Stimulated activated CD8-positive, alpha-beta memory T cell treated with anti-CD3 and anti-CD28 coated beads, Interleukin-4, amount 100 ng/mL, for 24 hours (primary cell): ENCODE results near the gene GATA2.

ENCODE experiments used
- DNase-seq: peaks from one replicate; pipeline ENCODE4 v3.0.0-alpha.2; 2020; ENCODE audit warnings: low read depth

Gene GATA2

DNA sequence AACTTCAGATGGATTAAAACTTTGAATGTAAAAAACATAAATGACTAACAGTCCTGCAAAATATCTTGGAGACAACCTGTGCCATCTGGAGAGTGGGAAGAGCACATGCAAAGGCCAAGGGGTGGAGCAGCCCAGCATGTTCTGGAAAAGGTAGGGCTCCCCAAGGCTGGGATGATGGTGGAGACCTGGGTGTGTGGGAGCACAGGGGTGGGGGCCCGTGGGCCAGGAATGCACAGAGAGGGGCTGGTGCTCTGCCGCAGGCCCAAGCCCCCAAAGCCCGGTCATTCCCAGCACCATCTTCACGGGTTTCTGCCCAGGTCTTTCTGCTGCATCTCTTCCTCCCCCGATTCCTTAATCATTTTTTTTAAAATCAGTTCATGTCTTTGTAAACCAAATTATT lies 9.7 kb upstream of the GATA2 start:
- DNase-seq: no peak

DNA sequence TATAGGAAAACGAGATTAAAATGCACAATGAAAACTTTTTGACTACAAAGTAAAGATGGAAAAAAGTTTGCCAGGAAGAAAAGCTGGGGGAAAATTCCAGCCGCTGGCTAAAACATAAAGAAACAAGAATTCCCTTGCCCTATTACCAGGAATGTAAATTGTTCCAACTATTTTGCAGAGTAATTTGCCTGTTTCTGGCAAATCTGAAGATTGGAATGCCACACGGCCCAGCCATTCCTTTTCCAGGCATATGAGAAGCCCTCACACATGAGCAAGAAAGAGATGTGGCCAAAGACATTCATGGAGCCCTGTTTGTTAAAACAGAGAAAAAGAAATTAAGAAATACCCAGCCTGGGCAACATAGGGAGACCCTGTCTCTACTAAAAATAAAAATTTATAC lies 8.4 kb upstream of the GATA2 start:
- DNase-seq: no peak

DNA sequence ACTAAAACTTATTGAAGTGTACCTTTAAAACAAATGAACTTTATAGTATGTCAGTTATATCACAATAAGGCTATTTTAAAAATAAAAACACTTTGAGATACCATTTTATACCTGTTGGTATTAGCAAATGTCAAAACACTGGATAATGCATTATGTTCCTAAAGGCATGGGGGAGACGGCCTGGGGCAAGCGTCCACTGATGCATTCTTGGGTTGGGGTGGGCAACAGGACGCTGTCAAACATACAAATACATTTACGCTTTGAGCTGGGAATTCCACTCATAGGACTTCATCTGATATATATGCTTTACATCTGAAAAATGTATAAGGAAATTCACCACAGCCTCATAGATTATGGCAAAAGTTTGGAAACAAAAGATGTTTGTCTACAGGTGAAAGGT lies 7.6 kb upstream of the GATA2 start:
- no peak for DNase-seq

DNA sequence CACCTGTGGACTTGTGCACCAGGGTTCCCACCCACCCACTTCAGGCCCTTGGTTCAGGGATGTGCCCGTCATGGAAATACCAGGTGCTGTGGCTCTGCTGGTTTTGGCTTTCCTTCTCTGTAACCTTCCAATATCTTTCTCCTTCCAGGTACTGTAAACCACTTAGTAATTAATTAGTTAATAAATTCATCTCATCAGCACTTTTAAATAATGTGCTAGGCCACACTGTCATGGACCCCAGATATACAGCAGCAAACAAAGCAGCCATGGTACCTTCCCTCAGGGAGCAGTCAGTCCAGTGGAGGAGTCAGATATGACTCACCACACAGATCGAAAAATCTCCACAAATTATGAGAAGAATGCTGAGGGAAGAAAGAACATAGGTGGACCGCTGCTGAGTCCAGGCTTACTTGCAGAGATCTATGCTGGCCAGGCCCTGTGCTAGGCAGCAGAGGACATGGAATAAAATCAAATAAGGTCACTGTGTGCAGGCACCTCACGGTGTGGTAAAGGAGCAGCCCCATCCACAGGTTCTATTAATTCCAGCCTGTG lies 6.8 kb upstream of the GATA2 start:
- DNase-seq: no peak

DNA sequence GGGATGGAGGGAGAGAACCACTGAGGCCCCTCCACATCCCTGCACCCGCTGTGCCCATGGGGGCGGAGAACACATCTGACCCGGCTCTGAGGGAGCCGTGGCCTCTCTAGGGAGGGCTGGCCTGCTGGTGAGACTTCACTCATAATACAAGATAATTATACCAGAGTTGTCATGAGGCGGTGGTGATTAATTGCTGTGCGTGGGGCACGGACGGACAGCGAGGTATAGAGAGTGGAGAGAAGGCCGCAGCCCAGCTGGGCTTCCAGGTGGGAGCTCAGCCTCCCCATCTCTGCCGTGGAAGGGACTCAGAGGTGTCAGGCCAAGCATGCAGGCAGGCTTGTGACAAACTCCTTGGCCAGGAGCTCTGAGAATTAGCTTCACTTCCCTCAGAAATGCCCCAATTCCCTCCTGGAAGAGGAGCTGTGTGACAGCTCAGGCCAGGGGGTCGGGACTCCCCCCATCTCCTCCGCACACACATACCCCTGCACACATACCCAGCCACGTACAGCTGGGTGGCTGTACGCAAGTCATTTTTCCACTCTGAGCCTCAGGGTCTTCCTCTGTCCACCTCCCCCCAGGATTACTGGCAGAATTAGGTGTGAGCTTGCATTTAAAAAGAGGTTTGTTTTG lies 6.0 kb upstream of the GATA2 start:
- no peak for DNase-seq

DNA sequence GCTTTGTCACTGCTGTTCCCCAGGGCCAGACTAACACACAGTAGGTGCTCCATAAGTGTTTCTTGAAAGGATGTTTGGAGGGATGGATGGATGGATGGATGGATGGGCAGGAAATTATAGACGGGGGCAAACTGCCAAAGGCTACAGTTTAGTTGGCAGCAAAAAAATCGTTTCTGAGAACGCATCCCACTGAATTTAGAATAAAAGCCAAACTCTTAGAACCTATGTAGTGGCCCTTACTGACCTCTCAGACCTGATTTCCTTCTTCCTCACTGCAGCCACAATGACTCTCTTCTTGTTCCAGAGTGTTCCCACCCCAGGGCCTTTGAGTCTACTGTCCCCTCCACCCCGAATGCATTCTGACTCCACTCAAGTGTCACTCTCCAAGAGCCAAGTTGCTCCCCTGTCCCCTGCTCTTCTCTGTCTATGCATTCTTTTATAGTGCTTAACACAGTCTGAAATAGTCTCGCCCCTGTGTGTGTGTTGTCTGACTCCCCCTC lies 5.2 kb upstream of the GATA2 start:
- DNase-seq: no peak

DNA sequence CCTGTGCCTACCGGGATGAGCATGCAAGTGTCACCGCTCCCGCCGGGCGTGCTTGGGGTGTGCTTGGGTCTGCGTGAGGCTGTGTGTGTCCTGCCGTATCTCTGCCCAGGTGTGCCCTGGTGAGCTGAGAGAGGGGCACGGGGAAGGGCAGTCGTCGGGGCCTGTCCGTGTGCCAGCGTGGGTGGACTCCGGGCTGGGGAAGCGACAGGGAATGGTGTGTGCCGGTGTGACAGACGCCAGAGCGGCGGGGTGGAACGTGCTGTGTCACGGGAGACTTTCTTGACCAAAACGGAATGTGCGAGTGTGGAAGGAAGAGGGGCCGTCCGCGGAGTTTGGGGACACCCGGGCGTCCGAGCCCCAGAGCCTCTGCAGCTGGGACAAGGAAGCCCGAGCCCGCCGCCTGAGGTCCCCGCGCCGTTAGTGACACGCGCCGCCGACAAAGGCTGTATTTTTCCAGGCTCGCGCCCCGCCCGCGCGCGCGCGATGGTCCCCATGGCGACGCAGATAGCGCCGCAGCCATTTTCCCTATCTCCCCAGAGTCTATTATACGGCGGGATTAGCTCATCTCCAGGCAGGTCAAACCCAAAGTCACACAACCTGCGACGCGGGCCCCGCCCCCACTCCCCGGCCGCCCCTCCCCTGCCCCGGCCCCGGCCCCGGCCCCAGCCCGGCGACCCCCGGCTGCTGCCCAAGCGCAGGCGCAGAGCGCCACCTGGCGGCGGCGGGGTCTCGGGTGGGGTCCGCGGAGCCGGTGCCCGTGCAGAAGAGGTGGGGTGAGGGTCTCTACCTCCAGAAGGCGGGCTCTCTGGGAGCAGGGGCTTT lies 4.5 kb upstream of the GATA2 start:
- DNase-seq: peak; percentile 55

DNA sequence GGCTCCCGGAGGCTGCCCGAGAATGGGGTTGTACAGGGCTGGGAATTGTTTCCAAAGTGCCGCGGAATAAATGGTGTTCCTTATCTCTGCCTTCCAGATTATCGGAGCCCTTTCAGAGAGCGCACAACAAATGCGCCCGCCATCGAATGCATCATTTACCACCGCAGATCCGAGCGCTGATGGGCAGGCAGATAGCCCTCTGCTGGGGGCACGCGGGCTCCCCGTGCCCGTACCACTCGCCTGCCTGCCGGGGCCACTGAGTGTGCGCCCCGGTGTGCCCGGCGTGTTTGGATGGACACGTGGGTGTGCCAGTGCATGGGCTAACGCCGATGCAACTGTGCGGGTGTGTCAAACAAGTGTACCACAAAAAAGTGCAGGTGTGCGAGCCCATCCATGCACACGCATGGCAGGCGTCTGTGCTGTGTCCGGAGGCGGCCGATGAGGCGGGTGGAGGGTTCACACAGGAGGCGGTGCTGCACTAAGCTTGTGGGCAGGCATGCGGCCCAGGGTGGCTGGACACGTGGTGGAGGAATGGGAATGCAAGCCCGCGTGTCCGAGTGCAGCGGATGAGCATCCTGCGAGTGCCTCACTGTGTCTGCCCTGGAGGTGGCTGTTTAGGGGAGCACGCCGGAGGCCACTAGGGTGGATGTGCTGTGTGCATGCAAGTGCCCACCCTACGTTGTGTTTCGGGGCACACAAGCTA lies 3.8 kb upstream of the GATA2 start:
- no peak for DNase-seq

DNA sequence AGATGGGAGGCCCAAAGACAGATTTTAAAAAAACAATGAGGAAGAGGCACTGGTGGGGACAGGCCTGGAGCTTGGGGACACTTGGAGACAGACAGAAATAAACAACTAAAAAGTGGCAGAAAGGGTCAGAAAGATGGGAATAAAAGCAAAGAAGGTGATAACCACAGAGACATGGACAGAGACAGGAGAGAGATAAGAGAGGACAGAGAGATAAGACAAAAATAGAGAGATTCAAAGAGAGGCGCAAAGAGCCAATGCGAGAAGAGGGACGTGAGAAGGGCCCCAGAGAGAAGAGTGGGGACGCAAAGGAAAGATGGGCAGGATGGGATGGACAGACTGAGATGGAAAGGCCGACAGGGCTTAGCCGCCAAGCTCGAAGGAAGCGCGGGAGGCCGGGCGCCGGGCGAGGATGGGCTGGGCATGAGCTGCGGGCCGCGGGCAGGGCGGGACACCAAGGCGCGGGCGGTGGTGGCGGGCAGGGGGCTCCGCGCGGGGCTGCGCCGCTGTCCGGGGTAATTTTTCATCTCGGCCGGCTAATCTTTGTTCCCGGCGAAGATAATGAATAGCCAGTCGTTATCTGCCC lies 3.1 kb upstream of the GATA2 start:
- DNase-seq: no peak

DNA sequence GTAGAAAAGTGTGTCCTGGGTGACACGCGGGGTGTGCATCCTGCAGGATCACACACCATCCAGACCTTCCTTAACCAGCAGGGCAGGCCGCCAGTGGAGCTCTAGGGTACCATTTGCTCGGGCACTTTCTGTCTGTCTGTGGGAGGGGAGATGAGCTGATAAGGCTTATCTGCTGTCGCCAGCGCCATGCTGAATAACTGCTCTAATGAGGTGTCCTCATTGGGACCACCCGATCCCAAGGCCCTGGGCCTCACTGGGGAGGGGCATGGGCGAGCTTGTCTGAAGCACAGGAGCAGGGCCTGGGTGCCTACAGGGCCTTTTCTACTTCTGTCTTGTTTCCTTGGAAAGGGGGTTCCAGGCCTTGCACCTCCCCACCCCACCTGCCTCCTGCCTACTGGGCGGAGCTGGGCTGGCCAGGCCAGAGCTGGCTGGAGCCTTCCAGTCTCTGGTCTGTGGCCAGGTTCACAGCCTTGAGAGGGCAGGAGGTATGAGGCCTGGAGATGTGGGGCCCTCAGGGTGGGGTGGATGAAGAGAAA lies 2.5 kb upstream of the GATA2 start:
- DNase-seq: no peak

DNA sequence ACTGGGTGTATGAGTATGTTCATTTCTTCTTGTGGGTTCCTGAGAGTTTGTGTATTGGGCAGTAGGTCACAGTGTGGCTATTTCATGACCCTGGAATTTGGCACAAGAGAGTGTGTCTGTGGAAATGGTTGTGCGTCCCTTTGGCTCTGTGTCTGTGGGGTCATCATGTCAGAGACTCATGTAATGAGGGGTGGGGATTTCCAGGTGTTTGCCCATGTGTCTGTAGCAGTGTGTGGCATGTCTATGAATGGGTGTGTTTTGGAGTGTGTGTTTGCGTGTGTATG lies 1.3 kb upstream of the GATA2 start:
- DNase-seq: no peak

DNA sequence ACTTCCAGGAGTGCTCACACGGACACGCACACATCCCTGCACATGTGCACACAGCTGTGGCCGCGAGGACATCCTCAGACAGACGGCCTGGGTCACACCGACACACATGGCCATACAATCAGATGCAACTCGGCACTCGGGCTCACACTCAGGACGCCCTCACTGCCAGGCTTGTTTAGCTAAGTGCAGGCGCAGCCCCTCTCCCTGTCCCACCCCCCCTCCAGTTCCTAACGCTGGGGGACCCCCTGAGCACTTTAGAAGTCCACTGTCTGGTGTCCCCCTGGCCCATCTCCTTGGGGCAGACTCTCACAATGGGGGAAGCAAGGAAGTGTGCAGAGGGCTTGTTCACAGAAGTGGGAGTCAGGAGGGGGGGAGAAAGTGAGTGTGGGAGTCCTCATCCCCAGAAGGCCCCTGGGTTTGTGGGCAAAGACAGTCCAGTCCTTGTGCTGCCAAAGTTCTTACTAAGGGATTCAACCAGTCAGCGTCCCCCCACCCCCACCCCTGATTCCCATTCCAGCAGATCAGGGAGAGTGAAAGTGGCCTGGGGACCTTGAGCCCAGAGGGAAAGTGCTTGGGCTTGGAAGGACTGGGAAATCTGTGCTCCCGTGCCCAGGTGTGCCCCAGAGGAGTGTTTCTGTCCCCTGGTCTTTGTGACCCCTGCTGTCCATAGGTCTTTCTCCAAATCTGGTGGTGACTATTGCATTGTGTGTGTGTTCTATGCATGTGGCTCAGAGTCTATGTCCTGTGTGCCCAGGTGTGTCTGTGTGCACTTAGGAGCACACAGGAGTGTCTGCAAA lies 767 bp upstream of the GATA2 start:
- no peak for DNase-seq

DNA sequence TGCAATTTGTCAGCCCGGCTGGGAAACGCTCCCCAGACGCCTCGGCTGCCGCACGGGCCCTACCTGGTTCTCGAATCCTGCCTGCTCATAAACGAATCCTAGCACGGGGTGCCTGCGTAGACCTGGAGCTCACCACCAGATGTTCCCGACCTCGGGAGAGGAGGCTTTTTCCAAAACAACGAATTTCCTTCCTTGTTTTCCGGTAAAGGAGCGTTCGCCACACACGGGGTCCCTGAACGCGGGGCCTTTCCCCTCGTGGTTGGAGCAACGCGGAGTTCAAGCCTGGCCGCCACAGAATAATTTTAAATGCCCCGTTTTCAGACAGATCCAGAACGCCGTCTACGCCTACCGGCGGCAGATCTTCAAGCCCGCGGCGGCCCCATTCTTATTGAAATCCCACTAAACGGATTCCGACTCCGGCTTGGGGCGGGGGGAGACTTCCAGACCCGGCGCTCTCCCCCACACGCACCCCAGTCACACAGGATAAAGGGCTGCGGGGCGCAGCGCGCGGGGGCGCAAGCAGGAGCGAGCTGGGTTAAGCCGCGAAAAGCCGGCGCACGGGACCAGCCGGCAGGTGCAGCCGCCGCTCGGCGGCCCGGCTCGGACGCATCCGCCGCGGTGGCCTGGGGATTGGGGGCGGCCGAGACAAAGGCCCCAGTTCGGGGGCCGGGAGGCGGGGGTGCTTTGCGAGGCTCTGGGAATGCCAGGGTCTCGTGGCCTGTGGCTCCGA lies 895 bp downstream of the GATA2 start:
- DNase-seq: no peak

DNA sequence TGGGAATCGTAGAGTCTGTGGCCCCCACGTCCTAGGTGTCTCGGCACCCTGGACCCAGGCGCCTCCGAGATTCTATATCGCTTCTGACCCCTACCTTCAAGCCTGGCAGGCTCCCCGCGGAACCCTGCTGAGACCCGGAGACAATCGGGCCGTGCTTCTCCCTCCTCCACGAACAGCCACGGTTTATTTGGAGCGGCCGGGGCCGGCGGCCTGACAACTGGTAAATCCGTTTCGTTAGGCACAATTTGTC lies 1.4 kb downstream of the GATA2 start:
- DNase-seq: no peak

DNA sequence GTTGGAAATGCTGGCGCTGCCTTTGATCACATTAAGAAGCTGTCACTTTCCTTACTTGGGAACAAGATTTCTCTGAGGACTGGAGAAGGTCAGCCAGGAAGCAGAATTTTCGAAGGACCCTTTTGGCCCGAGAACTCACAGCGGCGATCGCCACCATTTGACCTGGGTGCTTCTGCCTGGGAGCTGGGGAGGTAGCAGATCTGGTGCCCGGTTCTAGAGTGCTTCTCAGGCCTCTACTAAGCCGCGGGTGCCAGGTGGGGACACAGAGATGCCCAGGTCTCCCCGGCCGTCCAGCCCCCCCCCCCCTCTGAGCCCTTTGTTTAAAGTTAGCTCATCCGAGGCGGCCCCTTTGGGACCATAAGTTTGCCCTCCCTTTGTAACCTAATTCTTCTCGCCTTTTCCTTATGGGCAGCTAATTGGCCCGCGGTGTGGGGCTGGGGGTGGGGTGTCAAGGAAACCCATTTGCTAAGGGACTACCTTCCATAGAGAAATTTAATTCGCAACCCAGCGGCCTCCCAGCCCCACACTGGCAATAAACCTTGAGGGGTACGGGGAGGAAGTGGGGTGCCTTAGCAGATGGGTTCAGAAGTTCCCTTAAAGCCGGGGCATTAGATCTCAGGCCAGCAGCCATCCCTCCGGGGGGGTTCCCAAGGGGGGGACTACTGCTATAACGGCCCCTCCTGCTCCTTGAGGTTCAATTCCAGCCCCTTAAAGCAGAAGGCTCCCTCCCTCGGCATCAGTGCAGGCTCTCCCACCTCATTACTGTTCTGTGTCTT lies 1.9 kb downstream of the GATA2 start:
- DNase-seq: no peak

DNA sequence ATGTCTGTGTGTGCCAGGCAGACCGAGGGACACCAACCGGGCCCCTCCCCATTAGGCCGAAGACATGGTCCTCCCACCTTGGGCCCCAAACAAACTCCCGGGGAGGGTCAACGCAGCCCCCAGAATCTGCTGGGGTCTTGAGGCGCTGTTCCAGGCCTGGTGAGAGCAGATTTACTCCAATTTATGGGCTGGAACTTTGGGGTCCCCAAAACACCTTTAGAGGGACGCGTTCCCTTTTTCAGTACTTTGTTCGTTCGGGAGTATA lies 2.4 kb downstream of the GATA2 start:
- no peak for DNase-seq

DNA sequence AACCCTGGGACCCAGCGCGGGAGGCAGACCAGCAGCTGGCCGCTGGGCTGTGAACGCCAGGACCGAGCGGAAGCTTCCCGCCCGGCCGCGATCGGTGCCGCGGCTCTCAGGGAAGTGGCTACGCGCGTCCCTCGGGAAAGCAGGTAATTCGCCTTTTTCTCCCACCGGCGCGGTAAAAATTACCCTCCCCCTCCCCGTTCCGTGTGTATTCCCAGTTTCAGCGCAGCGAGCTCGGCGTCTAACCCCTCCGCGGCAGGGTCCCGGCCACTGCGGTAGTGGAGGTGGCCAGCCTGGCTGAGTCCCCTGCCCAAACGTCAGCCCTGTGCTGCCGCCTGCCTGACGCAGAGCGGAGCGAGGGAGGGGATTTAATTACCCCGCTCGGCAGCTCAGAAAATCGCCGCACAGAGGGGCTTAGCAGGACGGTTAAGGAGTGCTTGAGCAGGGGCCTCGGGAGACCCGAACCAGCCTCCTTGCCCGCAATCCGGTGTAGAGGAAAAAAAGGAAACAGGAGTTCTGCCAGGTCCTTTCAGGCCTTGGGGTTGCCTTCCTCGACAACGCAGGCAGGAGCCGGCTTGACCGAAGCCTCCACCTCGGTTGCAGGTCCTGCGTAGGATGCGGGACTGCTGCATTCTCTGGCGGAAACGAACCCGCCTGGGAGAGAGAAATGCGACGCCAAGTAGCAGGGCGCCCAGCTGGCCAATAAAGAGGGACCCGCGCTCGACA lies 2.9 kb downstream of the GATA2 start:
- no peak for DNase-seq

DNA sequence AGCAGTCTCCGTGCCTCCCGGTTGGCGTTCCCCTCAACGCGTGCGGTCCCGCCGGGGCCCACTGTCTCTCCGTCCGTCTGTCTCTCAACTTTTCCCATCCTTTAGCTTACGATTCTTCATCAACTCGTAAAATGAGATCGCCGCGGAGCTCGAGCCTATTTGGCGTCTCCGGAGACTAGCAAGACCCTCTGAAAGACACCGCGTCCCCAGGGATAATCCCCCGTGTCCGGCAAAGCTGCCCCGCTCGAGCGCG lies 3.4 kb downstream of the GATA2 start:
- no peak for DNase-seq

DNA sequence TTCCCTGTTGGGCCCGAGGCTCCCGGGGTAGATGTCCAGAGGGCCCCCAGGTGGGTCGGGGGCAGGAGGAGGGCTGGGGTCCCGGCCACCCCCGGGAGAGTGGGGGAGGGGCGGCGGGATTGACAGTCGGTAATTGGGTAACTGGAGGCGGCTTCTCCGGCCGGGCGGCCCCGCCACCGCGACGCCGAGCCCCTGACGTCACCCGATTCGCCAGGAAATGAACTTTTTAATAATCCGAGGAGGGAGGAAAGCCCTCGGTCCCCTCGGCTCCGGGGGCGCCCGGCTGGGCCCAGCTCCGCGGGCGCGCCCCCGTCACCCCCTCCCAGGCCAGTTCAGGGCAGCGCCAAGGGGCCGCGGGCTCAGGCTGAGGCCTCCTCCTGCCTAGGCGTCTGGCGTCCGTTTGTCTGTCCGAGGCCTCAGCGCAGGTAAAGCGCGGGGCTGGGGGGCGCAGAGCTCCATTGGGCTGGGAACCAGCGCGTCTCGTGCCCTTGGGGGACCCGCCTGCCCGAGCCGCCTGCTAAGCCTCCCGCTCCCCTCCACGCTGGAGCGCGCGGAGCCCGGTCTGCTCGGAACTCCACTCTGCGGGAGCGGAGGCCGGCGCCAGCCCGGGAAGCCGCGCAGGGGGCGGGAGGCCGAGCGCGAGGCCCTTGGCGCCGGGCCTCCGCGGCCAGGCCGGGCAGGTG lies 3.9 kb downstream of the GATA2 start:
- DNase-seq: no peak

DNA sequence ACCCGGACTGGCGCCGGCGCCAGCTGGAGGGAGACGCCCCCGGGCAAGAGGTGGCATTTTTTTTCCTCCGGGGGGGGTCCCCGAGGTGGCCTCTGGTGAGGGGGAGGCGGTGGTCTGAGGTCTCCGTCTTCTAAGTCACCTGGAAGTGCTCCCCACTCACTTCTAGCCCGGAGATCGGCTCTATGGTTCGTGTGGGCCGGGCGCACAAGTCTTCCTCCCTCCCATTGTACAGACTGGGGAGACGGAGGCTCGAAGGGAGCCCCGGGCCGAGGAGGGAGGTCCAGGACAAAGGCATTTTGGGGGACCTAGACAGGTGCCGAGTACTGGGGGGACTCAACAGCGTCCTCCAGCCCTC lies 4.4 kb downstream of the GATA2 start:
- DNase-seq: no peak
